GM18517 (cell line): ENCODE data around the gene KIF21B.

Experiments used
- ATAC-seq: cut with Tn5 transposase; IDR thresholded peaks from one replicate; pipeline ENCODE4 v1.9.1; 2021; ENCODE audit warnings: mild to moderate bottlenecking, moderate library complexity; ENCODE audit not compliant: unreplicated experiment

Gene KIF21B

DNA sequence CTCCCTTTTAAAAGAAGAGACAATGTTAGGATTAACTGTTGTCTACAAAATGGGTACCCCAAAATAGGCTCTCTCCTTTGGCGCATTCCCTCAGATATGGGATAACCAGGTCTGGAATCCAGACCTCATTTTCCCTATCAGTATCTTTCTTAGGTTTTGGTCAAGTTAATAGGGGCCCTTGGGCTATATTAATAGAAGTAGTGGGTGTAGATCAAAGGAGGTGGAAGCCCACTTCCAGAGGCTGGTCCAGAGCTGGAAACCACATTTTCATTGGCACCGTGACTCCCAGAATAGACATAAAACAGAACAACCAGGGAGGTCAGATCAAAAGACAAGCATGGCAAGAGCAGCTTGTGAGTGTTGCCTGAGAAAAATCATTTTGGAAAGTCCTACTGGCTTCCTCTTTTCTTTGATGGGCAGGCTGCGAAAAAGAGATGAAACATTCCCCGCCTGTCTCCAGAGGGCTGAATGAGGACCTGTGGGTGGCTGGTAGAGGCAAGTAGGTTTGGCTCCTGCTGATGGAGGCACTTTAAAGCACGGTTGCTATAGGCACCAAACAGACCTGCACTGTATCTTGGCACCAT is 25.8 kb upstream of the KIF21B start:
- no peak for ATAC-seq

DNA sequence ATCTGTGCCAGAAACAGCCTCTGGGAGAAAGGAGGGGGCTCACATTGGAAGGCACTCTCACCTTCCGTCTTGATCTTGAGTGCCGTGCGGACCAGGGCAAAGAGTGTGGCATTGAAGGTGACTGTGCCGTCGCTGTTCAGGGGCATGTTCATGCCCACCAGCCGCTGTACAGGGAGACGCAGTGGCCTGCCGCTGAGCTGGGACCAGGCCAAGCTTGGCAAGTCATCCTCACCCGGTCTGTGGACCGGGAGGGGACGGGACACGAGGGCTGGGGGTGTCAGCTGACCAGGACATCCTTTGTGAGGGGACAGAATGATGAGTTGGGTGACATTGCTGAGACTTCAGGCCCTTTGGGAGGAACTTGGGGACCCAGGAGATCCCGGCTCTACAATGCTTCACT is 25.0 kb upstream of the KIF21B start:
- ATAC-seq: no peak

DNA sequence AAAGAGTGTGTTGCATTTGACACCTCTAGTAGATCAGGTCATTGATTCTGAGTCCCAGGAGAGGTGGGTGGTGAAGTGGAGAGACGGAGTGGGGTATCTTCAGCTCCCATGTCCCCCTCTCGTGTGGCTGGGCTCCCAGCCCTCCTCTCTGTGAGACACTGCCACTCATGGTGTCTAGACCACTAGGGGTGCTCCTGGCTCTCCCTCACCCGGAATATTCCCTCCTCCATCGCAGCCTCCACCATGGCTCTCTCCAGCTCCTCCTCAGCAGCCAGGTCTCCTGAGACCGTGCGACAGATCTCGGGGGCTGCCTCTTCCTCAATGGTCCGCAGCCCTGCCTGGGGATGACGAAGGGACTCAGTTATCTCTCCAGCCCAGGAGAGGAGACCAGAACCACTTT is 20.6 kb upstream of the KIF21B start:
- ATAC-seq: no peak

DNA sequence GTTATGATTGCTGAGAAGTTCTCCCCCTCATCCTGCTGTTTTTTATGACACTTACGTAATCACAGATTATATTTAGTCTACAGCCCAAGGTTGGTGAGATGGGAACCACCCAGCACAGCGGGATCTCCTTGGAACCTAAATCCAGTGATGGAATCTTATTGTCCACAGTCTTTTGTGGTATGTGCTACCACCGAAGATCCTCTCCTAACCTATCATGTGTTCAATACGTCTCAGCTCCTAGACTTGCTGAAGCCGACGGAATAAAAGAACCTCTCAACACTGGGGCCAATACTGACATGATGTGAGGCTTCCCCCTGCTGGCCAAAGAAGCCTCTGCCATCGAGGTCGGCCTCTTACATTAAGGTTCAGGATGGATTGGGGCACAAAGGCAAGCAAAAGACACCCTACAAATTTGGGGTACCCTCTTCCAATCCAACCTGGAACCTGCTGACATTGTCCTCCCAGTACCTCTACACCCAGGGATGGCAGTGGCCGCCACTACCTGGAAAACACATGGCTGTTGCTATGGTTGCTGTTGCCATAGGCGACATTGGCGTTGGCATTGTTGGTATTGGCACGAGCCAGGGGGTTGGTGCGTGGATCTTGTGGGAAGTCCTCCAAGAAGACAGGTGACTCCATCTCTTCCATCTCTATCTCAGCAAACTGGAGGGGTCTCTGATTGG is 19.4 kb upstream of the KIF21B start:
- ATAC-seq: peak; percentile 52

DNA sequence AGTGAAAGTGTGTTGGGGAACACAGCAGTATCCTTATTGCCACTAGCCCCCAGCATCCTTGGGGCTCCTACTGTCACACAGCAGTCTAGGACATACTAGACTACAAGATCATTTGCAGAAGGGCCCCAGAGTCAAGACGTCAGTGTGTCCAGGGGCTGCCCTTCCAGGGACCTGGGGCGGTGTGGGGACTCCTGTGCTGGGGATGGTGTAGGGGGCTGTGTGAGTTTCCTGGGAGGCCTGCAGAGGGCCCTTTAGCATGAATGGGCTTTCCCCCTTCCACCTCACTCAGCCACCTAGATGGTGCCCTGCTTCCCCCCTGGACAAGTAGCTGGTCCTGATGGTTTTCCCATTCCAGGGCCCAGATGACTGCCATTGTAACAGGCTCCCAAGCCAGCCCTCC is 17.5 kb upstream of the KIF21B start:
- ATAC-seq: no peak

DNA sequence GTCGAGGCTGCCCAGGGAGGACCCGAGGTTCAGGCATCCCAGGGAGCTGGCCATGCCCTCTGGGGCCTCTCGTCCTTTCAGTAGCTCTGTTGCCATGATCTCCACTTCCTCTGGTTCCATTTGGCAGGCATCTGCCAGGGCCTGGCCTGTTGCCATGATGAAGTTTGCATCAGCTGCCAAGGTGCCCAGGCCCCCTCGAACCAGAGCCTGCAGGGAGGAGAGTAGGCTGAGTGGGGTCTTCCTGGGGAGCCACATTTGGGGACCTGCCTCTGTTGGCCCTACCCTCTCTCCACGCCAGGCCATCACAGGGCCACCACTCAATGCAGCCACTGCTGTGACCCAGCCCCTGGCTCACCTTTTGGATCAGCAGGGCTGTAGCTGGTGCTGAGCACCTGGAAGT is 16.4 kb upstream of the KIF21B start:
- ATAC-seq: no peak

DNA sequence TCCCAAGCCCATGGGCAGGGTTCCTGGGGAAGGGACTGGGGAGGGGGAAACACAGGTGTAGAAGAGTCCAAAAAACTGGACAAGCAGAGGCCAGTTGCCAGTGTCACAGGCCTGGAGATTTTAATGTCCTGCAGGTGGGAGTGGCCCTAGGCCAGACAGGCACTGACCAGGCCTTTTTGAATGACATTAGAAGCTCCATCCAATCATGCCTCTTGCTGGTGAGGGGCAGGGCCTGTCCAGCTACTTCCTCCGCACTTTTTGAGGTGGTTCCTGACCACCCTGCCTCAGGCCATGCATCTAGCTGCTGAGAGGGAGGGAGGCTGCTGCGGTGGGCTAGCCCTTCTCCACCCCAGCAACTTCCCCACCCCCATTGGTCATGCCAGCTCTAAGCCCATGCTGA is 15.9 kb upstream of the KIF21B start:
- no peak for ATAC-seq

DNA sequence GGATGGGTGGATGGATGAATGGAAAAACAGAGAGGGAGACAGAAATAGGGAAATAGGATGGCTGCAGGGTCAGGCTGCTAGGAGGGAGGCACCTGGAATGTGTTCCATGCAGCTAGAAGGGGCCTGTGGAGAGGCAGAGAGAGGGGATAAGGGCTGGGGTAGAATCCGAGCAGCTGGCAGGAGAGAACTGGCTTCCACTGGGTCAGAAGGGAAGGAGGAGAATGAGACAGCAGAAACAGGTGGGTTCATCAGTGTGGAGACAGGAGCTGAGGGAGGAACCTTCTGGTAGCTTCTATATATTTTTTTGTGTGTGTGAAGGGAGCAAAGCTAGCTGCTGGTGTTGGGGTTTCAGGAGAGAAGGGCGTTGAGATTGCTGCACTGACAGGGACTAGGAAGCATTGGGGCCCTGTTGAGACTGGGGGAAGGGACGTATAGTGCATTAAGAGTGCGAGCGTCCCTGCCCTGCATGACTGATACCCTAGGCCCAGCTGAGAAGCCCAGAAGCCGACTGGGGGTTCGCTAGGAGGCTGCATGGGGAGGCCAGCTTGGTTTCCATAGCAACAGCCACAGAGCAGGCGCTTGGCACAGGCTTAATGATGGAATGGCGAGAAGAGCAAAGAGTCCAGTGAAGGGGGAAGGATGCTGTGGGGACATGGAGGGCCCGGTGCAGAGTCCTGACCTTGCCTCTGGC is 14.8 kb upstream of the KIF21B start:
- ATAC-seq: no peak

DNA sequence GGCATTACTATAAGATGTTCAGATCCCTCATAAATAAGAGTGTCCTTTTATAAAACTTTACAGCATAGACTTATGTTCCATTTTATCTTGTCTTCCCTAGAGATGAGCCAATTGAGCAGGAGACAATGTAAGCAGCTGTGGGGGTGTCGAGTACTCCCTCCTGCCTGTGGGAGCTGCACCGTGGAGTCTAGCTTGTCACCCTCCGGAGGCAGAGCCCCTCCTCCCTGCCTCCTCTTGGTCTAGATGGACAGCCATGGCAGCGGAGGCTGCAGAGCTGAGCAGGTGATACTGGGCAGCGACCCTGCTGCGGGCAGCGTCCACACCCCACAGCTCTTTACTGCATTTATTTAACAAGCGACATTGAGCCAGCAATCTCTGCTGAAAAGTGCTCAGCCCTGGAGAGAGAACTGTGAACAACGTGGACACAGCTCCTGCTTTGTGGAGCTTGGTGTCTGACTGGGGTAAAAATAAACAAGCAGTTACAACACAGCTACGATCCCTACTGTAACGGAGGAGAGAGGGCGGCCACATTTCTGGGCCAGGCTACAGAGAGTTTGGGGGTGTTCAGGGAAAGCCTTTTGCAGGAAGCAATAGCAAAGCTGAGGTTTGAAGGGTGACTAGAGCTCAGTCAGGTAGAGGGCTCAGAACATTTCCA is 12.8 kb upstream of the KIF21B start:
- ATAC-seq: no peak

DNA sequence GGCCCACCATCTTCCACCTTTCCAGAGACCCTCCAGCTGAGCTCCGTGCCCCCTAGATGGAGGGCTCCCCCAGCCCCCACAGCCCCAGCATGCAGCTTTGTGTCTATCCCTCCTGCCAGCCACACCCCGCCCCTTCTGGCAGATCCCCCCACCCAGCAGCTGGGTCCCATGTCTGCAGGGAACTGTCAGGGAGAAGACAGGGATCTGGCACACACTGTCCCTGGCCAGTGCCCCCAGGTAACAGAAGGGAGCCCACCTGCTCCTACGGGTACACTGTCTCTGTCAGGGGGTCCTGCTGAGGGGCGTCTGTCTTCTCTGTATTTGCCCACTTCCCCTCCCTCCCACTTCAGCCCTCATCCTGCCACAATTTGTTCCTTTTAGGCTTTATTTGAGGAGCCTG is 11.2 kb upstream of the KIF21B start:
- ATAC-seq: no peak

DNA sequence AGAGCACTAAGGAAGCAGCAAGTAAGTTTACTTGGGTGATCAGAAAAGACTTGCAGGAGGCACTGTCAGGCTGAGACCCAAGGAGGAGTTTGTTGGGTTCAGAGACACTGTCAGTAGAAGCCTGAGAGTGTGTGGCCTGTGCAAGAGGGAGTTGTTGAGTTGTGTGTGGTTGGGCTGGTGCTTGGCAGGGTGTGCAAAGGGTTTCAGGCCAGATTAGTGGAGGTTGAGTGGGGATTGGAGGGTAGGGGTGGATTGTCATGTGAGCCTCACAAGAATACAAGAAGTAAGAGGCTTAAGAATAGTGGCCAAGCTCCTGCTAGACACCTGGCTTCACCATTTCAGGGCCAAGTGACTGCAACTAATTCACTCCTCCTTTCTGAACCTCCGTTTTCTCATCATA is 8.9 kb upstream of the KIF21B start:
- ATAC-seq: no peak

DNA sequence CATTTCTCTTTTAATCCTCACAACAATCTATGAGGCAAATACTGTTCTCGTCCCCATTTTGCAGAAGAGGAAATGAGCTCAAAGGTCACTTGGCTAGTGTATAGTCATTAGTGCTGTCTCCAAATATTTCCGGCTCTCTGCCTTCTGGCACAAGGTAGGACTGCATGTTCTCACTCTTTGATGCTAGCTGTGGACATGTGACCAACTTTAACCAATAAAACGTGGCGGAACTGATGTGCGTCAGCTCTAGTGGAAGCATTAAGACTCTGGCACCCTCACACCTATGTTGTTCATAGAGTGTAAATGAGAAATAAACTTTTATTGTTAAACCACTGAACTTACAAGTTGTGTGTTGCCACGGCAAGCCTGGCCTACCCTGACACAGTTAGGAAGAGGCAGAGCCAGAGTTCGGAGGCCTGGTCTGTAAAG is 5.0 kb upstream of the KIF21B start:
- ATAC-seq: no peak

DNA sequence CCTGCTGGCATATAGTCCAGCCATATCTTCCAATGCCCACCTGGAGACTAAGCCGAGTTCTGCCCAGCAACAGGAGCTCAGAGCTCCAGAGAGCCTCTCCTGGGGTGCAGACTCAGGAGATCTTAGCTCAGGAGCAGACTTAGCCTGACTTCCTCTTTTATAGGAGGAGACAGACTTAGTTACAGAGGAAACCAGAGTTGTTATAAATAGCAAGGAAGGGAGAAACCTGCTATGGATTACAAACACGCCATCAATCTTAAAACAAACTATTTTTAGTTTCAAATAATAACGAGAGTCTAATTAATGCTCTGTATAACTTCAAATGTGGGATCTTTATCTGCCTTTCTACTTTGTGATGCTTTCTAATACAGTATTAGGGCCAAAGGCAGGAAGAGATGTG is 3.3 kb upstream of the KIF21B start:
- ATAC-seq: no peak

DNA sequence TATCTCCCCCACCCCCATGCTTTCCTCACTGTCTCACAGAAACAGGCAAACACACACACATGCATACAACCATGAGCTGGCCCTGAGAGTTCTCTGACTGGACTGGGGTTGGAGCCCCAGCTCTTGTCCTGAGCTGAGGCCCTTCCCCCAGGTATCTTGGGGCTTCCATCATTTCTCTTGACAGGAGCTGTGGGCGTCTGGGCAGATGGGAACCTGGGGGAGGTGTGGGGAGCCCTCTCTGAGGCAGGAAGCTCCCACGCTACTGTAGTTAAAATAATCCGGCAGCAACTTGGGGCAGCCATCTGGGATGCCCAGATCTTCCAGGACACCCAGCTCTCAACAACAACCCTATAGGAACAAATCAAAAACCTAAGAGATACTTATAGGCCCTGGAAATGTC is 2.7 kb upstream of the KIF21B start:
- ATAC-seq: no peak

DNA sequence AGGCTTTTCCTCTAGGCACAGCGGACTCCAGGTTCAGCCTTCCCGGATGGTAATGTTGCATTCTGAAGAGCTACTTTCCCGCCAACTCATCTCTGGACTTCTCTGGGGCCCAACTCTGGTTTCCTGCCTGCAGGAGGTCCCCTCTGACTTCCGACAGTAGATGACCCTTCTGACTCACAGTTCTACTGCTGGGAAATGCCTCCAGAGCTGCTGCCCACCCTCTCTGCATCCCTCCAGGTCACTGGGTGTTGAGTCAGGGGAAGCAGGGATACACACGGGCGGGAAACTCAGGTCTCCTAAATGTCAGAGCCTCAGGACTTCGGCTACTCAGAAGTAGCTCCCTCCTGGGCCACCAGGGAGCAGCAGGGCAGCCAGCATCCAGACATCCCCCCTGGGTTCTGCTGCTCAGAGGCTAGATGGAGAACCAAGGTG is 2.1 kb upstream of the KIF21B start:
- ATAC-seq: no peak

DNA sequence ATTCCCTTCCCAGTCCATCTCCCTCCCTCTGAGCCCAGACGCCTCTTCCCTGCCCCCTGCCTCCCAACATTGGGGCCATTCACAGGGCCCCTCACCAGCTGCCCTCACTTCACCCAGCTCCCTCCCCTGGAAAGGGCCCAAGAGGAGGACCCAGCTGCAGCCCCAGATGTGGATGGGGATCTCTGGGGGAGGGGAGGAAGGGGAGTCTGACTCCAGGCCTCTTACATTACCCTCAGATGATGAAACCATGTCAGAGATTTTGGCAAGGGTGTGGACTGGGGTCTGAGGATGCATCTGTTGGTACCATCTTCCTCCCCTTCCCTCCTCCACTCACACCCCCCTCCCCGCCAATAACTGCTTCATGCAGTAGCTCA is 1.1 kb upstream of the KIF21B start:
- ATAC-seq: no peak

DNA sequence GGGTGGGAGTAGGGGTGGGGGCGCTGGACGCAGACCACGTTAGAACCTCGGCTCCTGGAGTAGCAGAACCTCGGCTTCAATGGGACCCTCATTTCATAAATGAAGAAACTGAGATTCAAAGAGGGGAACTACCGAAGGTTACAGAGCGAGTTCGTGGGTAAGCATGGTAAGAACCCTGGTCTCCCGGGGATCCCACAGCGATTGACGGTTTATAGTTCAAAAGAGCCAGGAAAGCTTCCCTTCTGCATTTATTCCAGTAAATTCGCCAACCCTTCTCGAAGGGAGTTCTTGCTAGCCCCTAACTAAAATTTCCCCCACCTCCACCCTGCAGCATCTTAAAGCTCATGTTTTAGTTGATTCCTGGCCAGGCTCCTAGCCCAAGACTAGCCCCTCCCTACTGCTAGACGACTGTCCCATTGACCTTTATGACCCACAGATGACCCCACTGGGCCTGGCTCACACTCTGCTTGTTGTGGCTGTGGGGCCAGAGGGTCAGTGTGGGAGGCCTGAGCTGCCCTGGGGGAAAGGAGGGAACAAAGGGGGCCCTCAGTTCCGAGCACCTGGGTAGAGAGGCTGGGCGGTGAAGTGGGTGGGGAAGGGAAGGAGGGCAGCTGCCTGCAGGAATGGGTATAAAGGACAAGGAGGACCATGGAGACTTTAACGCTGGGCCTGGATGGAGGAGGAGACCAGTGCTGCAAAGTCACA is 558 bp upstream of the KIF21B start:
- no peak for ATAC-seq

DNA sequence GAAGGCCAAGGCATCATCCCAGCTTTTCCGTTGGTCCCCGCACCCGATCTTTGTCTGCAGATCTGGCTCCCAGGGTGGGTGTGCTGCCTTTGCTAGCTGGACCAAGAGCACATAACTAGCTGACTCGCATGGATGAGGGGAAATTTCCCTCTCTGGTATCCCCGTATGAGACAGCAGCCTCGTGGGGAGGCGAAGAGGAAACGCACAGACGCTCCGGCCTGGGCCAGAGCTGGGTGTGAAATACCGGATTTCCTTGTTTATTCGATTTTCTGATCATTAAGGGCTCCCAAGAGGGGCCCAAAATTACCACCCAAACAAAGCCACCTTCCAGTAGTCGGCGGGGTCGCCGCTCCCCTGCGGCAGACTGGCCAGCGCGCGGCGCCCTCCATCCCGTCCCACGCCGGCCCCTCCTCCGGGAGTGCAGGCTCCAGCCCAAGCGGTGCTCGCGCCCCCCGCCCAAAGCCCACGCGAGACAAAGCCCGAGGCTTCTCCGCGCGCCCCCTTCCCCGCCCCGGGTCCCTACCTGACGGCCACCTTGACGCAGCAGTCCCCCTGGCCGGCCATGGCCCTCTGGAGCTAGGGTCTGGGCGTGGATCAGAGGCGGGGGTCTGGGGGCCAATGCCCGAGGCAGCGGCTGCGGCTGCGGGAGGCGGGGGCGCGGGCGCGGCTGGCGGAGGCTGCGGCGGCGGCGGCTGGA is 546 bp downstream of the KIF21B start:
- no peak for ATAC-seq

DNA sequence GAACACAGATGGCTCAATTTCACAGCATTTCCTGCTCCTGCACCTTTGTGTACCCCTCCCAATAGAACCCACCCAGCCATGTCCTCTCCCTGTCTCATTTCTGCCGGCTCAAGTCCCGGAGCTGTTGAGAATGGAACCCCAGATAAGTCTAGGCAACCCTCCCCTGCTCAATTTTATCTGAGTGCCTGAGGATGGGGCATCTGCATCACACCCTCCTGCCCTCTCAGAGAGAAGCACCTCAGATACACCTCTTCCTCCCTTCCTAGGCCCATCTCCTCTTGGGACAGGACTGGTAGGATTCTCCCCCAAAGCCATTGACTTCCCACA is 1.1 kb downstream of the KIF21B start:
- no peak for ATAC-seq

DNA sequence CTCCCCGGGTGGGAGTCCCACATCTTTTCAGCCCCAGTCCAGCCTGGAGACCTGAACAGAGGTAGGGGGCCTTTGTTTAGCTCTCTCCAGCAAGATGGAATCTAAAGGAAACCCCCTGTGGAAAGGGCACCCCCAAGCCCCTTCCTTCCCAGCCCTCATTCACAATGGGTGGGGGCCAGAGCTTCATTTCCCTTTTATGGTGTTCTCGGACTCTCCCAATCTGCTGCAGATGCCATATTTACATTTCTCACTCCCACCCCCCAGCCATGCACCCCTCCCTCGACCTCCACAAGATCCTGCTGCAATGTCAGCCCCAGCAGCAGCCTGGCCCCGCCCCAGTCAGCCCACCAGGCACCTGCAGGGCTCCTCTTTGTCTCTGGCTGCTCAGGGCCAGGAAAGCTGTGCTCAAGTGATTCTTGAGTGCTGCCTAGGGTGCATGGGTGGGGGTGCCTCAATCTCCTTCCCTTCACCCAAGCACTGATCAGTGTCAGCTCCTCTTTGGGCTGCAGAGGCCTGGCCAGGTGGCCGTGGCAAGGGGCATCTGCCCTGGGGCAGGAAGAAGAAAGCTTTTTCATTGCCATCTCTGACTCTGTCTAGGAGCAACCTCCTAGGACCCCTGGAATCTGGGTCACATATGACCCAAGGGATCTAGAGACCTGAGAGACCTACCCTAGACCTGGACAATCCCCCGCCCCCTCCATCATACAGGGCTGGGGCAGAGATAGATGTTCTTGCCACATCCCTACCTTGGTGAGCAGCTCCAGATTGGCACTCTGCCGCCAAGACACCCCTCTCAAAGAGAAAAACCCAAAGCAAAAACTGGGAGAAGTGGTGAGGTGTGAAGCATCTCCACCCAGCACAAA is 1.7 kb downstream of the KIF21B start:
- no peak for ATAC-seq
